HG03460 (cell line): ENCODE results near the gene GLDC.

Source experiments
- ATAC-seq: cut with Tn5 transposase; IDR thresholded peaks from one replicate; pipeline ENCODE4 v1.9.1; 2021; ENCODE audit not compliant: unreplicated experiment

The GLDC gene

GRCh38 chr9:6512085-6512657, 133.4 kb downstream of the GLDC start:
- no peak for ATAC-seq

- ATAC-seq, result no peak
Observed at GRCh38 chr9:6506571-6506970, 139.0 kb downstream of the GLDC start.

- ATAC-seq, result no peak
Observed at GRCh38 chr9:6502399-6502798, 143.1 kb downstream of the GLDC start.

GRCh38 chr9:6501526-6502210, 143.9 kb downstream of the GLDC start:
- no peak for ATAC-seq

- ATAC-seq, result no peak
Observed at GRCh38 chr9:6498982-6499381, 146.5 kb downstream of the GLDC start.

- no peak for ATAC-seq
Observed at GRCh38 chr9:6495466-6495865, 150.1 kb downstream of the GLDC start.

- ATAC-seq, result no peak
Observed at GRCh38 chr9:6490863-6491262, 154.7 kb downstream of the GLDC start.

GRCh38 chr9:6489099-6489498, 156.4 kb downstream of the GLDC start:
- no peak for ATAC-seq

- no peak for ATAC-seq
Observed at GRCh38 chr9:6488395-6488794, 157.1 kb downstream of the GLDC start.

GRCh38 chr9:6484210-6484609, 161.3 kb downstream of the GLDC start:
- no peak for ATAC-seq
